CD4-positive, CD25-positive, alpha-beta regulatory T cell (primary cell): ENCODE results near the gene ATP8B2. TPM values are rescaled to one million over a fixed set of nuclear protein-coding genes. Genes with fewer than 3 reads are reported as not detected.
"Not testable (repeated sequence)": the region's sequence is repeated elsewhere in the genome, so short reads cannot be mapped to it uniquely, and the experiment has no call there.

Source experiments
- ATAC-seq, 2 donors: fragments of 150-1000 bp; cut with Tn5 transposase; one replicate each; pipeline ENCODE4 v1.10.0; 2021; ENCODE audit warnings: low read depth in 2 of 2, moderate number of reproducible peaks in 2 of 2, moderate library complexity in 1 of 2
- DNase-seq, 3 donors: peaks; one replicate each; pipeline versions ENCODE4 v3.0.0 to v3.0.0-alpha.2; 2012 to 2022; ENCODE audit warnings: mixed read lengths in 1 of 3
- H3K27ac ChIP-seq: one replicate; pipeline ENCODE4 v1.7.0; 2013; ENCODE audit warnings: mild to moderate bottlenecking, low read length; ENCODE audit not compliant: insufficient read depth, poor library complexity, severe bottlenecking
- H3K27me3 ChIP-seq: one replicate; pipeline ENCODE4 v1.7.0; 2013; ENCODE audit warnings: low read length; ENCODE audit not compliant: control insufficient read depth, insufficient read depth
- H3K36me3 ChIP-seq: one replicate; pipeline ENCODE4 v1.7.0; 2013; ENCODE audit warnings: mild to moderate bottlenecking, low read length, moderate library complexity; ENCODE audit not compliant: control insufficient read depth, insufficient read depth
- H3K4me1 ChIP-seq: 2 replicates; pipeline ENCODE4 v1.7.0; 2013; ENCODE audit warnings: mild to moderate bottlenecking, low read length; ENCODE audit not compliant: insufficient read depth, control insufficient read depth, poor library complexity, severe bottlenecking
- H3K4me3 ChIP-seq: one replicate; pipeline ENCODE4 v1.7.0; 2013; ENCODE audit warnings: low read depth, mild to moderate bottlenecking, low read length, moderate library complexity
- H3K9me3 ChIP-seq, 2 experiments: 1 replicate in 1 of 2; 2 replicates in 1 of 2; pipeline ENCODE4 v1.7.0; 2013; ENCODE audit warnings: low read length in 2 of 2, mild to moderate bottlenecking in 1 of 2, moderate library complexity in 1 of 2; ENCODE audit not compliant: control insufficient read depth in 2 of 2
- H3K27ac Mint-ChIP-seq, 3 donors: one replicate each; pipeline ENCODE4 v1.8.0; 2020 to 2022; ENCODE audit warnings: mild to moderate bottlenecking in 3 of 3, mixed read lengths in 3 of 3, moderate library complexity in 2 of 3
- H3K27me3 Mint-ChIP-seq: one replicate; pipeline ENCODE4 v1.8.0; 2022; ENCODE audit warnings: mild to moderate bottlenecking, mixed read lengths
- H3K36me3 Mint-ChIP-seq: one replicate; pipeline ENCODE4 v1.8.0; 2020; ENCODE audit warnings: mixed read lengths
- H3K4me1 Mint-ChIP-seq, 4 donors: one replicate each; pipeline ENCODE4 v1.8.0; 2020 to 2022; ENCODE audit warnings: mixed read lengths in 4 of 4, mild to moderate bottlenecking in 1 of 4
- H3K4me3 Mint-ChIP-seq, 4 donors: one replicate each; pipeline ENCODE4 v1.8.0; 2020 to 2022; ENCODE audit warnings: mild to moderate bottlenecking in 4 of 4, mixed read lengths in 4 of 4, moderate library complexity in 3 of 4
- H3K9me3 Mint-ChIP-seq, 7 donors: one replicate each; pipeline ENCODE4 v1.8.0; 2020 to 2022; ENCODE audit warnings: mixed read lengths in 7 of 7, mild to moderate bottlenecking in 3 of 7, moderate library complexity in 2 of 7
- polyA plus RNA-seq, 4 donors: library from polyadenylated mRNA; unstranded; fragments of 300-500 nt; fragmentation: Illumina TruSeq; gene quantifications; one replicate each; pipeline ENCODE4 v1.2.3, GENCODE V29; 2021
- total RNA-seq: library from RNA; stranded (reverse); gene quantifications from one replicate; pipeline ENCODE4 v1.2.3, GENCODE V29; 2022

ATP8B2 gene, protein sequence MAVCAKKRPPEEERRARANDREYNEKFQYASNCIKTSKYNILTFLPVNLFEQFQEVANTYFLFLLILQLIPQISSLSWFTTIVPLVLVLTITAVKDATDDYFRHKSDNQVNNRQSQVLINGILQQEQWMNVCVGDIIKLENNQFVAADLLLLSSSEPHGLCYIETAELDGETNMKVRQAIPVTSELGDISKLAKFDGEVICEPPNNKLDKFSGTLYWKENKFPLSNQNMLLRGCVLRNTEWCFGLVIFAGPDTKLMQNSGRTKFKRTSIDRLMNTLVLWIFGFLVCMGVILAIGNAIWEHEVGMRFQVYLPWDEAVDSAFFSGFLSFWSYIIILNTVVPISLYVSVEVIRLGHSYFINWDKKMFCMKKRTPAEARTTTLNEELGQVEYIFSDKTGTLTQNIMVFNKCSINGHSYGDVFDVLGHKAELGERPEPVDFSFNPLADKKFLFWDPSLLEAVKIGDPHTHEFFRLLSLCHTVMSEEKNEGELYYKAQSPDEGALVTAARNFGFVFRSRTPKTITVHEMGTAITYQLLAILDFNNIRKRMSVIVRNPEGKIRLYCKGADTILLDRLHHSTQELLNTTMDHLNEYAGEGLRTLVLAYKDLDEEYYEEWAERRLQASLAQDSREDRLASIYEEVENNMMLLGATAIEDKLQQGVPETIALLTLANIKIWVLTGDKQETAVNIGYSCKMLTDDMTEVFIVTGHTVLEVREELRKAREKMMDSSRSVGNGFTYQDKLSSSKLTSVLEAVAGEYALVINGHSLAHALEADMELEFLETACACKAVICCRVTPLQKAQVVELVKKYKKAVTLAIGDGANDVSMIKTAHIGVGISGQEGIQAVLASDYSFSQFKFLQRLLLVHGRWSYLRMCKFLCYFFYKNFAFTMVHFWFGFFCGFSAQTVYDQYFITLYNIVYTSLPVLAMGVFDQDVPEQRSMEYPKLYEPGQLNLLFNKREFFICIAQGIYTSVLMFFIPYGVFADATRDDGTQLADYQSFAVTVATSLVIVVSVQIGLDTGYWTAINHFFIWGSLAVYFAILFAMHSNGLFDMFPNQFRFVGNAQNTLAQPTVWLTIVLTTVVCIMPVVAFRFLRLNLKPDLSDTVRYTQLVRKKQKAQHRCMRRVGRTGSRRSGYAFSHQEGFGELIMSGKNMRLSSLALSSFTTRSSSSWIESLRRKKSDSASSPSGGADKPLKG
- total RNA-seq = 267 TPM
- 100 to 1,000 TPM in 2 of 4 donors, 10 to 100 TPM in 2; 76.0 to 127 (median 104) TPM for polyA plus RNA-seq

DNA sequence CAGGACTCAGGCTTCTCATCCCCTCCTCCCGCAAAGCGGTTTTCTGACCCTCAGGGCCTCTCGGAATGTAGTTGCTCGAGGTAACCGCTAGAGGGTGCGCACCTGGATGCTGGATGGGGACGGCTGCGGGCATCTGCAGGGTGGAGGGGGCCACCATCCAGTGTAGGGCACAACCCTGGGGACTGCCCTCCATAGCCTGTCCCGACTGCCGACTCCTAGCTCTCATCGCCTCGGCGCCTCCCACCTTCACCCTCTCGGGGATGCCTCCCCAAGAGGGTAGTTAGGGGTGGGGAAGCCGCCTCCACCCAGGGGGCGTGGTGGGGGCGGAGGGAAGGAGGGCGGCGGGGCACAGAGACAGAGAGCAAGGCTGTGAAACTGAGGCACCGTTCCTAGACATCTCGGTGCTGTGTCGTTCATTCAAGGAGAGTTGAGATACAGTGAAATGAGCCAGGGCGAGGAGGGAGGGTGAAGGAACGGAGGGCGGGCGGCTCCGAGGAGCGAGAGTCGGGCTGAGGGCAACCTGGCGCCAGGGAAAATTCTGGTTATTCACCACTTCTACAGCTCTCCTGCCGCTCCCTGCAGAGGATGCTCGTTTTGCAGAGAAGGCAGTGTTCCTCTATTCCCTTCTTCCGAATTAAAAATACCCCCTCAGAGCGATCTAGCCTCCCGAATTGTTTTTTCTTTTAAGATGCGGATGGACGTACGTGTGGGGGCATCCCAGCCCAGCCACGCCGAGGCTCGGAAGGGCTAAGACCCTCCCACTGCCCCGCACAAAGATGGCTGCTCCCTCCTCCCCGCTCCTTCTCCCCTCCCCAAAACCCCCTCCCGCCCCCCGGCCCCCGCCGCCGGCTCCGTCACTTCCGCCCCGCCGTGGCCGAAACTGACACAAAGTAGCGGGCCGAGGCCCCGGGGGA is at the start of gene ATP8B2:
ATP8B2 (plus strand) TSS at position 857 of the 914 bp plus-strand sequence. CDS start 2,617 bp downstream, outside the sequence.
- peak within 1 kb of the TSS; percentile 90 for H3K4me3 ChIP-seq
- no peaks in the 10 kb centered on the region for H3K27me3 ChIP-seq
- Mint-ChIP-seq H3K36me3 (peaks cover 4% of the 10 kb centered on the region), H3K27ac (peak within 1 kb of the TSS; percentile 89 to 96 (median 95)), H3K9me3 (no peaks in the 10 kb centered on the region), H3K4me3 (peak within 1 kb of the TSS; percentile 98 to 99 (median 98)), H3K27me3 (peaks cover 4% of the 10 kb centered on the region), H3K4me1 (peaks cover 6 to 39% (median 17%) of the 10 kb centered on the region in 4 donors)
- peak; percentile 64 to 67 for ATAC-seq
- no peaks in the 10 kb centered on the region for H3K9me3 ChIP-seq
- H3K4me1 ChIP-seq = peaks cover 44% of the 10 kb centered on the region
- DNase-seq = peak; percentile 71 to 89 (median 80)
- peak within 1 kb of the TSS; percentile 91 for H3K27ac ChIP-seq
- H3K36me3 ChIP-seq = no peaks in the 10 kb centered on the region

DNA sequence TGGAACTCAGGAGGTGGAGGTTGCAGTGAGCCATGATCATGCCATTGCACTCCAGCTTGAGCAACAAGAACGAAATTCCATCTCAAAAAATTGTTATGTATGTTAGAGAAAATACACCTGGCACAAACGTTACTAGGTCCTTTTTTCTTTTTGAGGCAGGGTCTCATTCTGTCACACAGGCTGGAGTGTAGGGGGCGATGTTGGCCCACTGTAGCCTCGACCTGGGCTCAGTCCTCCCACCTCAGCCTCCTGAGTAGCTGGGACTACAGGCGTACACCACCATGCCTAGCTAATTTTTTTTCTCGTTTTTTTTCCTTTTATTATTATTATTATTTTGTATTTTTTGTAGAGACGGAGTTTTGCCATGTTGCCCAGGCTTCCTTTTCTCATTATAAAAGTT is 48.5 kb upstream of the ATP8B2 start:
- H3K27ac Mint-ChIP-seq = no peak overlapping the region

DNA sequence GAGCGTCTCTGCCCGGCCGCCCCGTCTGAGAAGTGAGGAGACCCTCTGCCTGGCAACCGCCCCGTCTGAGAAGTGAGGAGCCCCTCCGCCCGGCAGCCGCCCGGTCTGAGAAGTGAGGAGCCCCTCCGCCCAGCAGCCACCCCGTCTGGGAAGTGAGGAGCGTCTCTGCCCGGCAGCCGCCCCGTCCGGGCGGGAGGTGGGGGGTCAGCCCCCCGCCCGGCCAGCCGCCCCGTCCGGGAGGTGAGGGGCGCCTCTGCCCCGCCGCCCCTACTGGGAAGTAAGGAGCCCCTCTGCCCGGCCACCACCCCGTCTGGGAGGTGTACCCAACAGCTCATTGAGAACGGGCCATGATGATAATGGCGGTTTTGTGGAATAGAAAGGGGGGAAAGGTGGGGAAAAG is 37.7 kb upstream of the ATP8B2 start:
- H3K4me1 ChIP-seq, H3K4me3 ChIP-seq, DNase-seq, ATAC-seq, H3K27ac Mint-ChIP-seq, H3K36me3 ChIP-seq, H3K9me3 Mint-ChIP-seq, H3K4me1 Mint-ChIP-seq, H3K27me3 ChIP-seq, H3K9me3 ChIP-seq, H3K36me3 Mint-ChIP-seq, H3K4me3 Mint-ChIP-seq, H3K27ac ChIP-seq: not testable (repeated sequence)
- peaks cover 16% of the 10 kb centered on the region for H3K27me3 Mint-ChIP-seq

More for the DNA sequence above, 48.5 kb upstream of the ATP8B2 start:
- DNase-seq = peak in 2 of 3 donors; percentile 37 to 65
- Mint-ChIP-seq H3K9me3 (no peaks in the 10 kb centered on the region), H3K4me3 (no peak overlapping the region), H3K27me3 (peaks cover 4% of the 10 kb centered on the region), H3K36me3 (peaks cover 23% of the 10 kb centered on the region), H3K4me1 (peaks cover 13 to 33% (median 22%) of the 10 kb centered on the region in 4 donors)
- H3K9me3 ChIP-seq = no peaks in the 10 kb centered on the region
- H3K4me1 ChIP-seq = peaks cover 19% of the 10 kb centered on the region
- no peaks in the 10 kb centered on the region for H3K27me3 ChIP-seq
- no peak for ATAC-seq
- H3K27ac ChIP-seq = no peak overlapping the region
- no peak overlapping the region for H3K4me3 ChIP-seq
- peaks cover 19% of the 10 kb centered on the region for H3K36me3 ChIP-seq

DNA sequence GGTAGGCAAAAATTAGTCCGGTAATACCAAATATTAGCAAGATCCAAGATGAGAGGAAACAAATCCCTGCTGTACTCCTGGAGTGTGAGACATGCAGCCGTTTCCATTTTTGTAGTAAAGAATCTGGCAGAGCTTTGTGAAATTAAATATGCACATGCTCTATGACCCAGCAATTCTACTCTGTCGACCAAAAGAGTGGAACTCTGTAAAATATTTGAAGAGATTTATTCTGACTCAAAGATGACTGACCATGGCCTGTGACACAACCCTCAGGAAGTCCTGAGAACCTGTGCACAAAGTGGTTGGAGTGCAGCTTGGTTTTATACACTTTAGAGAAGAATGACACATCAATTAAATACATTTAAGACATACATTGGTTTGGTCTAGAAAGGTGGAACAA is 36.7 kb upstream of the ATP8B2 start:
- Mint-ChIP-seq H3K36me3 (no peaks in the 10 kb centered on the region), H3K4me1 (no peaks in the 10 kb centered on the region), H3K4me3 (no peak overlapping the region), H3K9me3 (peaks cover 0 to 7% (median 3%) of the 10 kb centered on the region in 7 donors), H3K27ac (peak overlapping the region in 1 of 3 donors; percentile 2), H3K27me3 (peaks cover 16% of the 10 kb centered on the region)
- H3K4me3 ChIP-seq = no peak overlapping the region
- no peak overlapping the region for H3K27ac ChIP-seq
- DNase-seq (no peak), ATAC-seq (no peak)
- H3K27me3 ChIP-seq = peaks cover 2% of the 10 kb centered on the region
- no peaks in the 10 kb centered on the region for H3K4me1 ChIP-seq
- no peaks in the 10 kb centered on the region for H3K9me3 ChIP-seq
- no peaks in the 10 kb centered on the region for H3K36me3 ChIP-seq

DNA sequence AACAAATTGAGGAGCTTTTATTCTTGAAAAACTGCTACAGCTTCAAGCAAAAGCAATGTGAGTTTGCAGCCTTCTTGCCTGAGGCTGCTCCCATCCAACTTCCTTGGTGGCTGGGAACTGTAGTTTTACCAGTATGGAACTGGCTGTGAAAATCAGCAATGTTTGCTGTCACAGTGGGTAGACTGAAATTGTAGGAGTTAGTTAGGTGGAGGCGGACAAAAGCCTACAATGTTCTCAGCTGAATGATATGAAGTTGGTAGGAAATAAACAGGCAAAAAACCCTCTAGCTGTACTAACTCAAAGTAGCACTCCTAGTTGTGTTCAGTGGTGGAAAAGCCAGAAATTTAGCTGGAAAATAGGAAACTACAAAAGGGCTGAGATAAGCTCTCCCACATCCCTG is 34.4 kb upstream of the ATP8B2 start:
- H3K27me3 Mint-ChIP-seq = peaks cover 12% of the 10 kb centered on the region
- ATAC-seq (no peak), DNase-seq (no peak)
- Histone ChIP-seq H3K4me3 (no peak overlapping the region), H3K27me3 (peaks cover 2% of the 10 kb centered on the region), H3K27ac (no peak overlapping the region), H3K9me3 (peaks cover 11 to 15% of the 10 kb centered on the region in 2 experiments), H3K4me1 (no peaks in the 10 kb centered on the region), H3K36me3 (no peaks in the 10 kb centered on the region)
- no peak overlapping the region for H3K27ac Mint-ChIP-seq
- H3K36me3 Mint-ChIP-seq = no peaks in the 10 kb centered on the region
- peaks cover 2 to 16% (median 5%) of the 10 kb centered on the region in 7 donors for H3K9me3 Mint-ChIP-seq
- no peaks in the 10 kb centered on the region for H3K4me1 Mint-ChIP-seq
- no peak overlapping the region for H3K4me3 Mint-ChIP-seq

DNA sequence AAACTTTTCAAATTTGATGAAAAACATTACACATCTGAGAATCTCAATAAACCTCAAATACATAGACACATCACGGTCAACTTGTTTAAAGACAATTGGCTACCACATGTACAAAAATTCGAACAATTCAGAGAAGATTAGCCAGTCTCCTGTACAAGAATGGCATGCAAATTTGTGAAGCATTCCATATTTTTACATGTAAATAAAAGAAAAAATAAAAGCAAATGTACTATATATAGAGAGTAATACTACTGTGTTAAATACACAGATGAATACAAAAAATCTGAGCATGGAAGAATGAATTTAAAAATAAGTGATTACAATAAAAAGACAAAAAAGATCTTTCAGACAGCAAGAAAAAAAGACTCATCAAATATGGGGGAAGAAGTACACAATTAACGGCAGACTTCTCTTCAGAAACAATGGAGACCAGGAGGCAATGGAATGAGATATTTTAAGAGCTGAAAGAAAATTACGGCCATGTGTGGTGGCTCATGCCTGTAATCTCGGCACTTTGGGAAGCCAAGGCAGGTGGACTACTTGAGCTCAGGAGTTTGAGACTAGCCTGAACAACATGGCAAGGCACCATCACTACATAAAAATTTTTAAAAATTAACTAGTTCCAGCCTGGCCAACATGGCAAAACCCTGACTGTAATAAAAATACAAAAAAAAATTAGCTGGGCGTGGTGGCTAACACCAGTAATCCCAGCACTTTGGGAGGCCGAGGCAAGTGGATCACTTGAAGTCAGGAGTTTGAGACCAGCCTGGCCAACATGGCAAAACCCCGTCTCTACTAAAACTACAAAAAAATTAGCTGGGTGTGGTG is 29.7 kb upstream of the ATP8B2 start:
- H3K27ac Mint-ChIP-seq = no peak overlapping the region
- Histone ChIP-seq H3K27ac (no peak overlapping the region), H3K4me3 (no peak overlapping the region), H3K9me3 (peaks cover 11 to 16% of the 10 kb centered on the region in 2 experiments), H3K4me1 (no peaks in the 10 kb centered on the region), H3K36me3 (no peaks in the 10 kb centered on the region), H3K27me3 (no peaks in the 10 kb centered on the region)
- no peak overlapping the region for H3K4me3 Mint-ChIP-seq
- H3K36me3 Mint-ChIP-seq = no peaks in the 10 kb centered on the region
- no peaks in the 10 kb centered on the region for H3K27me3 Mint-ChIP-seq
- no peak for DNase-seq
- no peaks in the 10 kb centered on the region for H3K4me1 Mint-ChIP-seq
- H3K9me3 Mint-ChIP-seq = peaks cover 2 to 21% (median 5%) of the 10 kb centered on the region in 7 donors
- no peak for ATAC-seq
